ENCODE measurements around the gene IRF9. TPM values are rescaled to one million over a fixed set of nuclear protein-coding genes. Genes with fewer than 3 reads are reported as not detected.

Gene IRF9
- total and polyA plus RNA-seq, 2 of the 13 experiments (the other 11 are each of a cell fraction or from before 2014, with no cell fraction given), result 14.9 to 49.7 TPM

GRCh38 chr14:24114532-24115421 lies 46.3 kb upstream of the IRF9 start, which contains the start of the genes DCAF11 and NRL (continued):
- TF ChIP-seq ZNF513 (CRISPR knock-in tag; conservative IDR thresholded peaks at IDR 0.05) (0 out of 2 replicates have a peak, but pooled peaks have one; percentile 61), ZNF414 (CRISPR knock-in tag; IDR thresholded peaks at IDR 0.05) (no peak), KLF13 (CRISPR knock-in tag; IDR thresholded peaks at IDR 0.05) (peak; percentile 97), ZNF672 (CRISPR knock-in tag; IDR thresholded peaks at IDR 0.05) (no peak)
- TF ChIP-seq, protein P1, sequence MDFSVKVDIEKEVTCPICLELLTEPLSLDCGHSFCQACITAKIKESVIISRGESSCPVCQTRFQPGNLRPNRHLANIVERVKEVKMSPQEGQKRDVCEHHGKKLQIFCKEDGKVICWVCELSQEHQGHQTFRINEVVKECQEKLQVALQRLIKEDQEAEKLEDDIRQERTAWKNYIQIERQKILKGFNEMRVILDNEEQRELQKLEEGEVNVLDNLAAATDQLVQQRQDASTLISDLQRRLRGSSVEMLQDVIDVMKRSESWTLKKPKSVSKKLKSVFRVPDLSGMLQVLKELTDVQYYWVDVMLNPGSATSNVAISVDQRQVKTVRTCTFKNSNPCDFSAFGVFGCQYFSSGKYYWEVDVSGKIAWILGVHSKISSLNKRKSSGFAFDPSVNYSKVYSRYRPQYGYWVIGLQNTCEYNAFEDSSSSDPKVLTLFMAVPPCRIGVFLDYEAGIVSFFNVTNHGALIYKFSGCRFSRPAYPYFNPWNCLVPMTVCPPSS (IDR thresholded peaks at IDR 0.05), result no peak
- TF ChIP-seq, protein P2, sequence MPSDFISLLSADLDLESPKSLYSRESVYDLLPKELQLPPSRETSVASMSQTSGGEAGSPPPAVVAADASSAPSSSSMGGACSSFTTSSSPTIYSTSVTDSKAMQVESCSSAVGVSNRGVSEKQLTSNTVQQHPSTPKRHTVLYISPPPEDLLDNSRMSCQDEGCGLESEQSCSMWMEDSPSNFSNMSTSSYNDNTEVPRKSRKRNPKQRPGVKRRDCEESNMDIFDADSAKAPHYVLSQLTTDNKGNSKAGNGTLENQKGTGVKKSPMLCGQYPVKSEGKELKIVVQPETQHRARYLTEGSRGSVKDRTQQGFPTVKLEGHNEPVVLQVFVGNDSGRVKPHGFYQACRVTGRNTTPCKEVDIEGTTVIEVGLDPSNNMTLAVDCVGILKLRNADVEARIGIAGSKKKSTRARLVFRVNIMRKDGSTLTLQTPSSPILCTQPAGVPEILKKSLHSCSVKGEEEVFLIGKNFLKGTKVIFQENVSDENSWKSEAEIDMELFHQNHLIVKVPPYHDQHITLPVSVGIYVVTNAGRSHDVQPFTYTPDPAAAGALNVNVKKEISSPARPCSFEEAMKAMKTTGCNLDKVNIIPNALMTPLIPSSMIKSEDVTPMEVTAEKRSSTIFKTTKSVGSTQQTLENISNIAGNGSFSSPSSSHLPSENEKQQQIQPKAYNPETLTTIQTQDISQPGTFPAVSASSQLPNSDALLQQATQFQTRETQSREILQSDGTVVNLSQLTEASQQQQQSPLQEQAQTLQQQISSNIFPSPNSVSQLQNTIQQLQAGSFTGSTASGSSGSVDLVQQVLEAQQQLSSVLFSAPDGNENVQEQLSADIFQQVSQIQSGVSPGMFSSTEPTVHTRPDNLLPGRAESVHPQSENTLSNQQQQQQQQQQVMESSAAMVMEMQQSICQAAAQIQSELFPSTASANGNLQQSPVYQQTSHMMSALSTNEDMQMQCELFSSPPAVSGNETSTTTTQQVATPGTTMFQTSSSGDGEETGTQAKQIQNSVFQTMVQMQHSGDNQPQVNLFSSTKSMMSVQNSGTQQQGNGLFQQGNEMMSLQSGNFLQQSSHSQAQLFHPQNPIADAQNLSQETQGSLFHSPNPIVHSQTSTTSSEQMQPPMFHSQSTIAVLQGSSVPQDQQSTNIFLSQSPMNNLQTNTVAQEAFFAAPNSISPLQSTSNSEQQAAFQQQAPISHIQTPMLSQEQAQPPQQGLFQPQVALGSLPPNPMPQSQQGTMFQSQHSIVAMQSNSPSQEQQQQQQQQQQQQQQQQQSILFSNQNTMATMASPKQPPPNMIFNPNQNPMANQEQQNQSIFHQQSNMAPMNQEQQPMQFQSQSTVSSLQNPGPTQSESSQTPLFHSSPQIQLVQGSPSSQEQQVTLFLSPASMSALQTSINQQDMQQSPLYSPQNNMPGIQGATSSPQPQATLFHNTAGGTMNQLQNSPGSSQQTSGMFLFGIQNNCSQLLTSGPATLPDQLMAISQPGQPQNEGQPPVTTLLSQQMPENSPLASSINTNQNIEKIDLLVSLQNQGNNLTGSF (CRISPR knock-in tag; IDR thresholded peaks at IDR 0.05), result peak; percentile 90

All from HepG2 (cell line).